AG10803 (cell line): ENCODE data around the gene SNX30.

ENCODE experiments used
- DNase-seq: peaks from one replicate; pipeline ENCODE4 v3.0.0; 2010; ENCODE audit warnings: low read depth
- H3K4me3 ChIP-seq: 2 replicates; pipeline ENCODE4 v1.5.1; 2011; ENCODE audit warnings: mild to moderate bottlenecking, low read length, control low read depth
- TF ChIP-seq, protein P1 (sequence below): conservative IDR thresholded peaks from 2 replicates; pipeline ENCODE4 v1.5.1; 2011; ENCODE audit warnings: mild to moderate bottlenecking, low read length, control low read depth, inconsistent platforms

SNX30 gene

GRCh38 chr9:112752334-112753125 is 2.0 kb downstream of the SNX30 start:
- TF ChIP-seq, protein P1, sequence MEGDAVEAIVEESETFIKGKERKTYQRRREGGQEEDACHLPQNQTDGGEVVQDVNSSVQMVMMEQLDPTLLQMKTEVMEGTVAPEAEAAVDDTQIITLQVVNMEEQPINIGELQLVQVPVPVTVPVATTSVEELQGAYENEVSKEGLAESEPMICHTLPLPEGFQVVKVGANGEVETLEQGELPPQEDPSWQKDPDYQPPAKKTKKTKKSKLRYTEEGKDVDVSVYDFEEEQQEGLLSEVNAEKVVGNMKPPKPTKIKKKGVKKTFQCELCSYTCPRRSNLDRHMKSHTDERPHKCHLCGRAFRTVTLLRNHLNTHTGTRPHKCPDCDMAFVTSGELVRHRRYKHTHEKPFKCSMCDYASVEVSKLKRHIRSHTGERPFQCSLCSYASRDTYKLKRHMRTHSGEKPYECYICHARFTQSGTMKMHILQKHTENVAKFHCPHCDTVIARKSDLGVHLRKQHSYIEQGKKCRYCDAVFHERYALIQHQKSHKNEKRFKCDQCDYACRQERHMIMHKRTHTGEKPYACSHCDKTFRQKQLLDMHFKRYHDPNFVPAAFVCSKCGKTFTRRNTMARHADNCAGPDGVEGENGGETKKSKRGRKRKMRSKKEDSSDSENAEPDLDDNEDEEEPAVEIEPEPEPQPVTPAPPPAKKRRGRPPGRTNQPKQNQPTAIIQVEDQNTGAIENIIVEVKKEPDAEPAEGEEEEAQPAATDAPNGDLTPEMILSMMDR, result no peak
- DNase-seq, result no peak

GRCh38 chr9:112753725-112754124 is 3.2 kb downstream of the SNX30 start:
- peak; percentile 84 for DNase-seq
- TF ChIP-seq, protein P1, result no peak
- H3K4me3 ChIP-seq, result no peak overlapping the region

More at GRCh38 chr9:112752334-112753125, 2.0 kb downstream of the SNX30 start:
- peak overlapping the region; percentile 75; the same call in 1 of the 2 replicates for H3K4me3 ChIP-seq

DNA sequence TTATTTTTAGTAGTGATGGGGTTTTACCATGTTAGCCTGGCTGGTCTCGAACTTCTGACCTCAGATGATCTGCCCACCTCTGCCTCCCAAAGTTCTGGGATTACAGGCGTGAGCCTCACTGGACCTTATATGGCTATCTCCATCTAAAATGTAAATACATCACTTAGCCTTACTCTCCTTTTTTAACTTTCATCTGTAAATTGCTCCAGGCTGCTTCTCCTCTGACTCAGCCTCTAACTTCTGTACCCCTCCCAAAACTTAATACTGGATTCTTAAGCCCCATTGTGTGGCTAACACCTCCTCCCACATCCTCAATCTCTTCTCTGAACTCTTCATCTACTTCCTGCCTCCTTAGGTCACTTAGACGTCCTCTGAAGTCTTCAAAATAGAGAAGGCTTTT is 4.0 kb downstream of the SNX30 start:
- peak; percentile 64 for DNase-seq
- H3K4me3 ChIP-seq, result no peak overlapping the region
- TF ChIP-seq, protein P1, result no peak

GRCh38 chr9:112755016-112755427 is 4.5 kb downstream of the SNX30 start:
- H3K4me3 ChIP-seq, result no peak overlapping the region
- DNase-seq, result peak; percentile 48
- TF ChIP-seq, protein P1, result no peak

DNA sequence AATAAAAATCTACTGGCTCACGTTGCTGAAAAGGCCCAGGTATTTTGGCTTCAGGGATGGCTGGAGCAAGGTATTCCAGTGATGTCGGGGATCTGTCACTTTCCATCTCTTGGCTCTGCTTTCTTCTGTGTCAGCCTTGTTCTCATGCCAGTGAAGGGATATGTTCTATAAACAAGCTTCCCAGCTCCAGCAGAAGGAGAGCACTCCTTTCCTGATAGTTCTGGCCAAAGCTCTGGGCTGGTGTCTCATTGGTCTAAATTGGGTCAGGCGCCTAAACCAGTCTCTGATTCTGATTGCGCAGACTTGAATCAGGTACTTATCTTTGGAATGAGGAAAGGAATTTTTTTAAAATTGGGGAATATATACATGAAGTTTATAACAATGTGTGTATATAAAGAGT is 5.1 kb downstream of the SNX30 start:
- no peak overlapping the region for H3K4me3 ChIP-seq
- TF ChIP-seq, protein P1, result no peak
- DNase-seq, result no peak

DNA sequence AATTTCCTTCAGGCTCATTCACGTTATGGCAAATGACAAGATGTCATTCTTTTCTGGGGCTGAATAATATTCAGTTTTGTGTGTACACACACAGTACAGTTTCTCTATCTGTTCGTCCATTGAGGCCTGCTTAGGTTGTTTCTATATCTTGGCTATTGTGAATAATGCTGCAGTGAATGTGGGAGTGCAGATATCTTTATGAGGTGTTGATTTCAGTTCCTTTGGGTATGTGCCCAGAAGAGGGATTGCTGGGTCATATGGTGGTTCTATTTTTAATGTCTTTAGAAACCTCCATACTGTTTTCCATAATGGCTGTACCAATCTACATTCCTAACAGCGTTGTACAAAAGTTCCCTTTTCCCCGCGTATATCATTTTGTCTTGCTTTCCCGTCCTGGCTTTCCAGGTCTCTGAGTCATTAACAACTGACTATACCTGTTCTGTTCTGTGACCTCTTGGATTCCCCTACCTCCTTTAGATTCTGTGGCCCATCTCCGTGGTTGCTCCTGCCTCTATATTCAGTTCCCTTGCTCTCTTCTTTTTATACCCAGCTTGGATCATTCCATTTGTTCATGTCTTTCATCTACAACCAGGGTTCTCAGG is 6.8 kb downstream of the SNX30 start:
- peak; percentile 35 for DNase-seq
- H3K4me3 ChIP-seq, result no peak overlapping the region
- TF ChIP-seq, protein P1, result no peak

- DNase-seq, result no peak
- no peak overlapping the region for H3K4me3 ChIP-seq
- TF ChIP-seq, protein P1, result no peak
Observed at GRCh38 chr9:112757940-112758339, 7.4 kb downstream of the SNX30 start.
